GM06990 (cell line): ENCODE data around the gene DYSF.

Source experiments
- DNase-seq: peaks from one replicate; pipeline ENCODE4 v3.0.0-alpha.2; 2011; ENCODE audit not compliant: insufficient read length; ENCODE audit errors: extremely low read depth
- H3K27me3 ChIP-seq: replicated peaks from 2 replicates; pipeline ENCODE4 v1.6.0; 2011; ENCODE audit warnings: low read length; ENCODE audit not compliant: control insufficient read depth, insufficient read depth
- H3K36me3 ChIP-seq: 2 replicates; pipeline ENCODE4 v1.5.1; 2011; ENCODE audit warnings: low read length; ENCODE audit not compliant: control insufficient read depth, insufficient read depth
- H3K4me3 ChIP-seq: replicated peaks from 2 replicates; pipeline ENCODE4 v1.5.1; 2011; ENCODE audit warnings: low read depth, mild to moderate bottlenecking, control low read depth, low read length
- TF ChIP-seq, protein P1 (sequence below): IDR thresholded peaks from 2 replicates; pipeline ENCODE4 v1.5.1; 2011; ENCODE audit warnings: low read length, control low read depth, mild to moderate bottlenecking, inconsistent platforms; ENCODE audit not compliant: insufficient read depth, poor library complexity, severe bottlenecking

DYSF gene

DNA sequence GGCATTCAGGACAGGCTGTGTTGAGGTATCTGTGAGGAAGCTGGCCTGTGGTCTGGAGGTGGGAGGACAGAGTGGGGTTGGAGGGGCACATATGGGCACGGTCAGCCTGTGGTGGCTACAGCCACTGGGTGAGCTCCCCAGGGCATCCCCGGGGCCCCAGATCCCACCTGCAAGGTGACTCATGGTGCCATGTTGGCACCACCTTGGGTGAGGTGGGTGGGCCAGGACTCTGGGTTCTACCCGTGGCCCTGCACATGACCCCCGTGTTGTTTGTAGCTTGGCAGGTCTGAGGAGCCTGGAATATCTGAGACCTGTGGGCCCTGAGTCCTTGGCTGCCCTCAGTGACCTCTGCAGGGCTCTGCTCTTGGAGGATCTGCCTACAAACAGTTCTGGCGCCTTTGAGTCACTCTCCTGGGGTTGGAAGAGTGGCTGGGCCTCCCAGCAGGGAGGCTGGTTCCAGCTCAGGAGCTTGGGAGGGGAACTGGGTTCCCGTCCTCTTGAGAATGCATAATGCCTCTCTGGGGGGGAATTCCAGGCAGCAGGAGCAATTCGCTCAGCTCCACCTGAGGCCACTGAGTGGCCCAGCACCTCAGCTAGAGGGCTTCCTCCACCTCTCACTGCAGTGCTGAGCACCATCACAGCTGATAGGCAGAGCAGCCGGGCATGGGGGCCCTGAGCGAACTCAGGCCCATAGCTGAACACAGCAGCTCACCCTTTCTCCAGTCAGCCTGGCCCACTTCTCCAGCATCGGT is 105.1 kb downstream of the DYSF start:
- Histone ChIP-seq H3K36me3 (no peaks in the 10 kb centered on the region), H3K27me3 (no peaks in the 10 kb centered on the region; the same call in none of the 2 replicates), H3K4me3 (no peak overlapping the region)
- TF ChIP-seq, protein P1, sequence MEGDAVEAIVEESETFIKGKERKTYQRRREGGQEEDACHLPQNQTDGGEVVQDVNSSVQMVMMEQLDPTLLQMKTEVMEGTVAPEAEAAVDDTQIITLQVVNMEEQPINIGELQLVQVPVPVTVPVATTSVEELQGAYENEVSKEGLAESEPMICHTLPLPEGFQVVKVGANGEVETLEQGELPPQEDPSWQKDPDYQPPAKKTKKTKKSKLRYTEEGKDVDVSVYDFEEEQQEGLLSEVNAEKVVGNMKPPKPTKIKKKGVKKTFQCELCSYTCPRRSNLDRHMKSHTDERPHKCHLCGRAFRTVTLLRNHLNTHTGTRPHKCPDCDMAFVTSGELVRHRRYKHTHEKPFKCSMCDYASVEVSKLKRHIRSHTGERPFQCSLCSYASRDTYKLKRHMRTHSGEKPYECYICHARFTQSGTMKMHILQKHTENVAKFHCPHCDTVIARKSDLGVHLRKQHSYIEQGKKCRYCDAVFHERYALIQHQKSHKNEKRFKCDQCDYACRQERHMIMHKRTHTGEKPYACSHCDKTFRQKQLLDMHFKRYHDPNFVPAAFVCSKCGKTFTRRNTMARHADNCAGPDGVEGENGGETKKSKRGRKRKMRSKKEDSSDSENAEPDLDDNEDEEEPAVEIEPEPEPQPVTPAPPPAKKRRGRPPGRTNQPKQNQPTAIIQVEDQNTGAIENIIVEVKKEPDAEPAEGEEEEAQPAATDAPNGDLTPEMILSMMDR = no peak
- DNase-seq = no peak

DNA sequence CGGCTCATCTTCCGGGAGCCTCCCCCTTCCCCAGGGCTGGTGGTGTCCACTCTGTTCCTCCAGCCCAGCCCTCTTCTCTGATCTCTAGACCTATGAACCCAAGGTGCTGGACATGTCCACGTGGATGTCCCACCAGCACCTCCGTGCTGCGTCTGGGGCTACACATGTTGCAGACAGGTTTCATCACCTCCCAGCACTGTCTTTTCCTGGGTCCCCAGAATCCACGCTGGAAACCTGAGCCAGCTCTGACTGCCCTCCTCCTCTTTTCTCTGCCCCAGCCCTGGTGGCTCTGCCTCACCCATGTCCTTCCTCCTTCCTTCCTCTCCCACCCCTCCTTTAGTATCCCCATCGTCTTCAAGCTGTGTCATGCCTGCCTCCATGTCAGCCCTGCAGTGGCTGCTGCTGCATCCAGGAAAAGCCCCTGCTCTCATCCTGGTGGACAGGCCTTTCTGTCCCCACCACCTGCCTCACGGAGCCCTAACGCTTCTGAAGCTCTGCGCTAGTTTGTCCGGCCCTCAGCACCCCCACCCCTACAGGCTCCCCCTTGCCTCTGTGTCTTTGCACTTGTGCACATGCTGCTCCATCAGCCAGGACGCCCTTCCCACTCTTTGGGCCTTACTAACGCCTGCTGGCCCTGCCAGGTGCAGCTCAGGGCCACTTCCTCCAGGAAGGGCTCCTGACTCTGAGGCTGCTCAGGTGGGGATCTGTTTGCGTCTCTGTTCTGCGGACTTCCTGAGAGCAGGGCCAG is 105.9 kb downstream of the DYSF start:
- no peaks in the 10 kb centered on the region; the same call in none of the 2 replicates for H3K27me3 ChIP-seq
- no peaks in the 10 kb centered on the region for H3K36me3 ChIP-seq
- TF ChIP-seq, protein P1 = no peak
- DNase-seq = no peak
- H3K4me3 ChIP-seq = no peak overlapping the region

DNA sequence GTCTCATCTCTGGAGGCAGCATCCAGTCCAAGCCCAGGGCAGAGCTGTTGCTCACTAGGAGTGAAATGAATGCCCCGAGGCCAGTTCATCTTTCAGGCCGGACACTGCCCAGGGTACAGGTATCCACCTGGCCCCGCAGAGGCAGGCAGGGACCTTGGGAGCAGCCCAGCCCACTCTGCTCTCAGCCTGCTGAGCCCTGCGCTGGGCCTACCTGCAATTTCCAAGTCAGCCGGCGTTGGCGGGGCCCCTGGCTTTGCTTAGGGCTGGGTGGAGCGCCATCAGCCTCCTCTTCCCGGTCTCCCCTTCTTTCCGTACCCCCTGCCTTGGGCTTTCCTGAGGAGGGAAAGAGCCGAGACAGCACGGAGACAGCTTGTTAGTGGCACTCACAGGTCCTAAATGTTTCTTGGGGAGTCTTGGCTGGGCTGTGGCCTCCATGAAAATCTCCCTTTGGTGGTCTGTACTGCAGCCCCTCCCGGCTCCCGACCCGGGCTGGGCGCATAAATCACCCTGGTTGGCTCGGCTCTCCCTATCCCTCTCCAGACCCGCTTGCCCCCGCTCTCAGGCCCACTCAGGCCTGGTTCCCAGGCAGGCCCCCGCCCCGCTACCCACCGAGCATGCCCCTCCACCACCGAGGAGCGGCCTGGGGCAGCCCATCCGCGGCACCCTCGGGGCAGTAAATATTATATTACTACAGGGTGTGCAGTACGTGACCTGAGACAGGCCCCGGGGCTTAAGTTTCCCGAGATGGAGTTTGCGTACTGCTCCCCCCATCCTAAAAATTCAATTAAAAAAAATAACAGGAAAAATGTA is 106.7 kb downstream of the DYSF start:
- TF ChIP-seq, protein P1 = no peak
- Histone ChIP-seq H3K36me3 (no peaks in the 10 kb centered on the region), H3K4me3 (no peak overlapping the region), H3K27me3 (no peaks in the 10 kb centered on the region; the same call in none of the 2 replicates)
- DNase-seq = no peak

DNA sequence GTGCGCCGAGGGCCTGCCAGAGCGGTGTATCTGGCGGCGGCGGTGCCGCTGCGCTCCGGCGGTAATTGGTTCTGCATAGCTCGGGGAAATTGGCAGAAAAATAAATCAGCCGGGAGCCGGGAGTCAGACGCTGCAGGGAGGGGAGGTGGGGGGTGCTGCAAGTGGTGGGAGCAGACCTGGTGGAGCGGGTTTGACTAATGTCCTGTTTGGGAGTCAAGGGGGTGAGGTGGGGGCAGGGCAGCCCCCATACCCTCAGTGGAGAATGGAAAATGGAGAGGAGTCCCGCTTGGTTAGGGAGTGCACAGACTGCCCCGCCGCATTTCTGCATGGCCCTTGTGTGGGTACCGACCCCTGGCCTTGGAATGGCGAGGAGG is 107.3 kb downstream of the DYSF start:
- Histone ChIP-seq H3K27me3 (no peaks in the 10 kb centered on the region; the same call in none of the 2 replicates), H3K4me3 (no peak overlapping the region), H3K36me3 (no peaks in the 10 kb centered on the region)
- DNase-seq = no peak
- TF ChIP-seq, protein P1 = no peak

DNA sequence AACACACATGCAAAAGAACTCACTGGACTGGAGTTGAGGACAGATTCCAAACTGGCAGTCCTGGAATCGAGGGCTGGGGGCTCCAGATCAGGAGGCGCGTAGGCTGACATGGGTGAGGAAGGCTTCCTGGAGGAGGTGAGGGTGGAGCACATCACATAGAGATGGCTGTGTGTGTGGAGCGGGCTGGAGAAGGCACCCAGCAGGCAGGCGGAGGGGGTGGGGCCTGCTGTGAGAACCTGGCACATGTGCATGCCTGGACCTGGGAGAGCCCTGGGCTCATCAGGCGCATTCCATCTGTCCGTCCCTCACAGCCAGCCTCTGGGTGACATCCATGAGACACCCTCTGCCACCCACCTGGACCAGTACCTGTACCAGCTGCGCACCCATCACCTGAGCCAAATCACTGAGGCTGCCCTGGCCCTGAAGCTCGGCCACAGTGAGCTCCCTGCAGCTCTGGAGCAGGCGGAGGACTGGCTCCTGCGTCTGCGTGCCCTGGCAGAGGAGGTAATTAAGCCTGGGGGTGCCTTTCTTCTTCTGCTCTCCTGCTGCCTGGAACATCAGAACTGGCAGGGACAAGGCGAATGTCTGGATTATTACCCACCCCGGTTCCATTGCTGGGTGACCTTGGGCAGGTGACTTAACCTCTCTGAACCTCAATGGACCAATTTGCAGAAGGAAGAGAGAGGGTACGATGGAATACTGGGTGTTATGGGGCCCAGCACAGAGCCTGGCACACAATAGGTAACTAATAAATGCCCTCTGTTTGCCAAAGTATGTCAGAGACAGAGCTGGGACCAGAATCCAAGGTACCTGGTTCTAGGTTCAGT is 108.3 kb downstream of the DYSF start:
- Histone ChIP-seq H3K27me3 (no peaks in the 10 kb centered on the region; the same call in none of the 2 replicates), H3K4me3 (no peak overlapping the region), H3K36me3 (no peaks in the 10 kb centered on the region)
- no peak for DNase-seq
- TF ChIP-seq, protein P1 = no peak
